IPS-18c (cell line): ENCODE data around the gene AUTS2.

Source experiments
- H3K4me3 ChIP-seq: 2 replicates; pipeline ENCODE4 v1.7.0; 2013; ENCODE audit warnings: low read depth, mild to moderate bottlenecking, low read length, moderate library complexity; ENCODE audit not compliant: insufficient read depth
- H3K9me3 ChIP-seq: one replicate; pipeline ENCODE4 v1.6.1; 2013; ENCODE audit warnings: mild to moderate bottlenecking, low read length, moderate library complexity; ENCODE audit not compliant: control insufficient read depth, insufficient read depth

AUTS2 gene

GRCh38 chr7:70334295-70334694 lies 736.0 kb downstream of the AUTS2 start:
- no peak overlapping the region for H3K4me3 ChIP-seq
- no peaks in the 10 kb centered on the region for H3K9me3 ChIP-seq

DNA sequence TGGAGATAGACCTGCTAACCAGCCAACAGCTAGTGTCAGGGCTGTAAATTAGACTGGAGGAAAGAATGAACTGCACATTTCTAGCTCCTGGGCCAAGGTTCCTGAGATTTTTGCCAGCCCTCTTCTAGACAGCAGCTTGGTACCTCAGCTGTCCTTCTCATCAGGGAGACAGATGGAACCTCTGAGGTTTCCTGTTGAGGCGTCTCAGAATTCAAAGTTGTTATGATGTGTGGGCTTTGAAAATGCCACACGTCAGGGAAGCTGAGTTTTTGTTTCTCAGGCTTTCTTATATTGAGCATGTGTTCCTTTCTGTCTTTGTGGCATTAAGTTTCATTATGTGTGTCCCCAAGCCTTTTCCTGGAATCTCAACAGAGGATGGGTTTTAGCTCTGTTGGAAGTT lies 736.6 kb downstream of the AUTS2 start:
- no peaks in the 10 kb centered on the region for H3K9me3 ChIP-seq

DNA sequence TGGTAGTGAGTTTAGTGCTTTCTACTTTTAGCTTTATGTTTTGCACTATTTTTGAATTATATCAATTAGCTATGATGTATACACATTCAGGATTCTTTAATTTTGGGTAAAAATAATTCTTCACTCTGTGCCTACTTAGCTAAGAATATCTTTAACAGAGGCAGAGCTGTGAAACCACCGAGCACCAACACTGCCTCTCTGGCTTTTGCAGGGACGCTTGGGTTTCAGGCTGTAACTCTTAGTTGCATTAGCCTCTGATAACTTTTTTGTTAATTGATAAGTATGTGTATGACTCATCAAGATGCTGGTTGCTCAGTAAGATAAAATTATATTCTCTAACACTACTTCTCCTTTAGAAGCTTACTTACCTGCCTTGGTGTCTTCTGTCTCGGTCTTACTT lies 738.3 kb downstream of the AUTS2 start:
- Histone ChIP-seq H3K9me3 (no peaks in the 10 kb centered on the region), H3K4me3 (no peak overlapping the region)

More for the DNA sequence above, 736.6 kb downstream of the AUTS2 start:
- H3K4me3 ChIP-seq = no peak overlapping the region

- Histone ChIP-seq H3K9me3 (no peaks in the 10 kb centered on the region), H3K4me3 (no peak overlapping the region)
These were observed 739.7 kb downstream of the AUTS2 start for GRCh38 chr7:70338015-70338414.

GRCh38 chr7:70340236-70340635 lies 742.0 kb downstream of the AUTS2 start:
- H3K9me3 ChIP-seq = no peaks in the 10 kb centered on the region
- H3K4me3 ChIP-seq = no peak overlapping the region

DNA sequence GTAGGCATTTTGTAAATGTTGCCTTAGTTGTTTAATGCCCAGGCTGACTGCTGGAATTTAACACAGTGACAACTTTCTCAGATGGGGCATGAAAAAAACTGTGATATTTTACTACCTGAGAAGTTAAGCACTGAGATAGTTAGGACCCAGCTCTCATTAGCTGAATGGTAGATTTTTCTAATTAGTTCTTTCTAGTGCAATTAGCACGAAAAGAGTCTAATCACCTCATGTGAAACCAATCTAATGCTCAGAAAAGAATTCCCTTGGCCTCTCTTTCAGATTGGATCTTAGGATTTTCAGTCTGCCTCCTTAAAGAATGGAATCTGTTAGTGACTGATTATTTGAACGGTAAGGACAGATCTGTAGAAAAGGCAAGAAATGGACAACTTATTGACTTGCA lies 743.2 kb downstream of the AUTS2 start:
- Histone ChIP-seq H3K4me3 (no peak overlapping the region), H3K9me3 (no peaks in the 10 kb centered on the region)

- H3K9me3 ChIP-seq = no peaks in the 10 kb centered on the region
These were observed 745.2 kb downstream of the AUTS2 start for GRCh38 chr7:70343519-70343918.

DNA sequence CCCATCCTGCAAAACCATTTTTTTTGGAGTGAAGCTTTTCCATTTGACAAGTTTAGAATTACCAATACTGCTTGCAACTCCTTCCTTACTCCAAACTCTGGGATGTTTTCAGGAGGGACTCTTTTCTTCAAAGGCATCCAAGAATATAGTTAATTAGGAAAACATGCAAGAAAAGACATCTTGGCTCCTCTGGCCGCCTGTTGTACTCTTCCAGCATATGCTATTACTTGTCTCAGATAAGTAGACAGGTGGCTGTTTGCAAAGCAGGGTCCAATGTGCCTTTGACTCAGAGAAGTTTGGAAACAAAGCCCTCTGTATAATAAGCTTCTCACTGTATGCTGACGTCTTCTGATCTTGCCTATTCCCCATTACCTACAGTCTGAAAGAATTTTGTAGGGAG lies 746.5 kb downstream of the AUTS2 start:
- H3K4me3 ChIP-seq = no peak overlapping the region

More at GRCh38 chr7:70343519-70343918, 745.2 kb downstream of the AUTS2 start:
- H3K4me3 ChIP-seq = no peak overlapping the region

GRCh38 chr7:70346844-70347462 lies 748.7 kb downstream of the AUTS2 start:
- no peaks in the 10 kb centered on the region for H3K9me3 ChIP-seq
- no peak overlapping the region for H3K4me3 ChIP-seq

More for the DNA sequence above, 746.5 kb downstream of the AUTS2 start:
- H3K9me3 ChIP-seq = no peaks in the 10 kb centered on the region

DNA sequence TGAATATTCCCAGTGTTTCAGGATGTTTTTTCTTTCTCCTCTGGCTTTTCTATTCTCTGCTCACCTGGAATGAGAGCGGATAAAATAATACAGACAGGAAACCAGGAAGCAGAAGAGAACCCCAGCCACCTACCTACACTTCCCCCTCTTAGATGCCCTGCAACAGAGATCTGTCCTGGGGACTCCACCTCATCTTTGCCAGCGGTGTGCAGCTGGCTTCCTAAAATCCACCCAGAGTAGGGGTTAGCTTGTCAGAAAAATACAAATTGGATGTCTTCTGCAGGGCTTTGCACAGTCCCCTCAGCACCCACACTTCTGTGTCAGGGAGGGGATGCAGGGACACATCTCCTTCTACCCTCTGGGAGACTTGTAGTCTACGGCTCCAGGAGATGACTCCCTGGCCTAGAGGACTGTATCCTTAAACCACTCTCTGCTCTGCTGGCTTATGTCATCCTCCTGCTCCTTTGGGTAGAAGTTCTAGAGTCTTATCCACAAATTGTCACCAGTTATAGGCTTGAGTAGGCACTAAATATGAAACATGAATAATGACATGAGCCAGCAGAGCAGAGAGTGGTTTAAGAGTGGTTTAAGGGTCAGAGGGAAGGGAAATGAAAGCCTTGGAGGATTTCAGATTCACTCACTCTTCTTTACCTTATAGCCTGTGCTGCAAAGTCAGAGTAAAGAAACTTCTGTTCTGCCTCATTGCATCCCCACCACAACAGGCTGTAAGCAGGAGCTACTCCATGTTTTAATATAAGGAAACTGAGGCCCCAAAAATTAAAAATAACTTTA lies 749.4 kb downstream of the AUTS2 start:
- H3K4me3 ChIP-seq = no peak overlapping the region
- no peaks in the 10 kb centered on the region for H3K9me3 ChIP-seq

DNA sequence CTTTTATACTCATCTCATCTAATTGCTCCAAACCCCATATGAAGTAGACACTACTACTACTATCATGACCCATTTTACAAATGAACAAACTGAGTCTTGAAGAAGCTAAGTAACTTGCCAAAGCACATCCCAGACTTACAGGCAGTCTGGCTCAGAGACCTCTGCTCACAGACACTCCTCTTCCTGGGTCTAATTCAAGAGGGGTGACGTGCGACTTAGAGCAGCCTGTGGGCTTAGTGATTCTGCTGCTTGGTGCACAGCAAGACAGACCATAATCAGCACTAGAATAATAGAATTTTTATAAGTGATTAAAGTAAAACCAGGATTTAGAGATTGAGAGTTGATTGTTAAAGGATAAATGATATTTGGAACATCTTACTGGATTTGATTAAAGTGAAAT lies 750.8 kb downstream of the AUTS2 start:
- H3K9me3 ChIP-seq = no peaks in the 10 kb centered on the region
- no peak overlapping the region for H3K4me3 ChIP-seq

- Histone ChIP-seq H3K9me3 (no peaks in the 10 kb centered on the region), H3K4me3 (no peak overlapping the region)
These were observed 751.5 kb downstream of the AUTS2 start for GRCh38 chr7:70349819-70350218.

GRCh38 chr7:70352088-70352487 lies 753.8 kb downstream of the AUTS2 start:
- no peak overlapping the region for H3K4me3 ChIP-seq
- no peaks in the 10 kb centered on the region for H3K9me3 ChIP-seq

- Histone ChIP-seq H3K9me3 (no peaks in the 10 kb centered on the region), H3K4me3 (no peak overlapping the region)
These were observed 754.6 kb downstream of the AUTS2 start for GRCh38 chr7:70352906-70353305.

GRCh38 chr7:70353330-70353945 lies 755.2 kb downstream of the AUTS2 start:
- no peak overlapping the region for H3K4me3 ChIP-seq
- no peaks in the 10 kb centered on the region for H3K9me3 ChIP-seq

DNA sequence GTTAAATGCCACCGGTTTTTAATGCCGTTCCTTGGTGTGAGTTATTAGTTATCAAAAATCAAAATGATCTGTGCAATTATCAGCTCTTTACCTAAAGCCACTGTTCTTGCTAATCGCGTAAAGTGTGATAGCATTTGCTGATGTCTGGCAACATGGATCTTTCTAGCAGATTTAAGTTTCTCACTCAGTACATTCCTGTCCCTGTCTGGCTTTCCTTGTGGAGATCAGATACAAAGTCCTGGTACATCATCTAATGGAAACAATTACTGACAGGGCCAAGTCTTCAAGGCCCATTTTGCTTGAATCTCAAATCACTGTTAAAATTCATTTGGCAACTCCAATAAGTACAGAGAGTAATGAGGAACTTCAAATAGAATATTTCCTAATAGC lies 755.7 kb downstream of the AUTS2 start:
- H3K9me3 ChIP-seq = no peaks in the 10 kb centered on the region
- no peak overlapping the region for H3K4me3 ChIP-seq

DNA sequence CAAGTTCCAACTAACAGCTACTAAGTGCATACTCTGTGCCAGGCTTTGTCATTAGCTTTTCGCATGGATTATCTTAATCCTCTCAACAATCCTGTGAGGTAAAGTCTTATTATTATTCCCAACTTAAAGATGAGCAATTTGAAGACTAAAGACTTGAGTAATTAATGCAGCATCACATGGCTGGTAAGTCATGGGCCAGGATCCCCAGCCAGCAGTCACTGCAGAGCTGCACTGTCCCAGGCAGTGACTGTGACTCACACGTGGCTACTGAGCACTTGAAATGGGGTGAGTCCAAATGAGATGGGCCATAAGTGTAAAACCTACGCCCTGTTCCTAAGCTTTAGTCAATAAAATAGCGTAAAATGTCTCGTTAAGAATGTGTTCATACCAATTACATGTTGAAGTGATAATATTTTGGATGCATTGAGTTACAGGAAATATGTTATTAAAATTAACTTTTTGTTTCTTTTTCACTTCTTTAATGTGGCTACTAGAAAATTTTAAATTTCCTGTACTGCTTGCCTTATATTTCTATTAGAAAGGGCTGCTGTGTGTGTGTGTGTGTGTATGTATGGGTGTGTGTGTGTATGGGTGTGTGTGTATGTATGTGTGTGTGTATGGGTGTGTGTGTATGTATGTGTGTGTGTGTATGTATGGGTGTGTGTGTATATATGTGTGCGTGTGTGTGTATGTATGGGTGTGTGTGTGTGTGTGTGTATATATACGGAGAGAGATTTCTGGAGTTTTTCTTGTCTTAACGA lies 756.3 kb downstream of the AUTS2 start:
- H3K4me3 ChIP-seq = no peak overlapping the region
- no peaks in the 10 kb centered on the region for H3K9me3 ChIP-seq
